GM23248 (cell line): Measurements from ENCODE around the gene PPP1R16B.

Experiments
- EZH2 ChIP-seq: fragments of 200-600 bp; sonication (generic); IDR thresholded peaks from 2 replicates; pipeline ENCODE4 v1.6.1; 2018; ENCODE audit warnings: antibody characterized with exemption, mild to moderate bottlenecking; ENCODE audit not compliant: insufficient read depth, poor library complexity, severe bottlenecking
- EZH2phosphoT487 ChIP-seq: fragments of 200-600 bp; sonication (generic); IDR thresholded peaks from 2 replicates; pipeline ENCODE4 v1.6.1; 2018; ENCODE audit warnings: antibody characterized with exemption, moderate library complexity, mild to moderate bottlenecking, low read depth; ENCODE audit not compliant: insufficient read depth

GRCh38 chr20:38880952-38881735 lies 75.6 kb downstream of the PPP1R16B start:
- TF ChIP-seq EZH2phosphoT487: no peak
- no peak for TF ChIP-seq EZH2
